AG04449 (cell line): ENCODE data around the gene FAM210A.
"Not testable (repeated sequence)": the region's sequence is repeated elsewhere in the genome, so short reads cannot be mapped to it uniquely, and the experiment has no call there.

Experiments used
- CTCF ChIA-PET: fragments of 350-600 bp; formaldehyde crosslinking; extraction: SDS; loops from one replicate; lab custom pipeline; 2021; ENCODE audit warnings: antibody characterized with exemption; lab: Yijun Ruan, JAX
- POLR2A ChIA-PET: fragments of 400-600, 350-600 bp; formaldehyde crosslinking; extraction: SDS; loops from one replicate; lab custom pipeline; 2020; ENCODE audit warnings: antibody characterized with exemption, inconsistent platforms; lab: Yijun Ruan, JAX
- DNase-seq: peaks from one replicate; pipeline ENCODE4 v3.0.0-alpha.2; 2010; ENCODE audit warnings: low read depth, low spot score
- H3K4me3 ChIP-seq: 2 replicates; pipeline ENCODE4 v1.5.1; 2011; ENCODE audit warnings: low read depth, mild to moderate bottlenecking, control low read depth, low read length
- CTCF ChIP-seq: IDR thresholded peaks from one replicate; pipeline ENCODE4 v1.5.1; 2011; ENCODE audit warnings: mild to moderate bottlenecking, moderate library complexity, low read length, control low read depth, inconsistent platforms; ENCODE audit not compliant: insufficient read depth; ENCODE audit errors: missing control alignments

FAM210A gene

GRCh38 chr18:13756261-13756660 is 29.9 kb upstream of the FAM210A start:
- POLR2A ChIA-PET = no interaction called here
- H3K4me3 ChIP-seq = no peak overlapping the region
- no peak for DNase-seq
- no peak for TF ChIP-seq CTCF
- CTCF ChIA-PET = interaction anchor here (1.2 kb wide), 1 partner anchor 19 kb away, joined by 3 read pairs; no protein-coding TSS in a partner anchor

GRCh38 chr18:13751599-13751998 is 25.2 kb upstream of the FAM210A start:
- CTCF ChIA-PET, DNase-seq, H3K4me3 ChIP-seq, POLR2A ChIA-PET: not testable (repeated sequence)

GRCh38 chr18:13746633-13747032 is 20.3 kb upstream of the FAM210A start:
- TF ChIP-seq CTCF = no peak
- DNase-seq = no peak
- ChIA-PET POLR2A (no interaction called here), CTCF (interaction anchor here (1.3 kb wide), 1 partner anchor 20 kb away, joined by 3 read pairs; the partner anchor contains the start of genes FAM210A and RNMT)
- no peak overlapping the region for H3K4me3 ChIP-seq

- TF ChIP-seq CTCF = no peak
- H3K4me3 ChIP-seq = no peak overlapping the region
- ChIA-PET CTCF (interaction anchor here (1.3 kb wide), 1 partner anchor 19 kb away, joined by 3 read pairs; the partner anchor contains the start of genes FAM210A and RNMT), POLR2A (no interaction called here)
- no peak for DNase-seq
These were observed 19.3 kb upstream of the FAM210A start for GRCh38 chr18:13745696-13746095.

GRCh38 chr18:13735681-13736080 is 9.3 kb upstream of the FAM210A start:
- no peak overlapping the region for H3K4me3 ChIP-seq
- ChIA-PET POLR2A (interaction anchor here (1.3 kb wide), 1 partner anchor 9 kb away, joined by 5 read pairs; the partner anchor contains the start of genes FAM210A and RNMT), CTCF (no interaction called here)
- no peak for DNase-seq
- no peak for TF ChIP-seq CTCF

GRCh38 chr18:13730481-13730880 is 4.1 kb upstream of the FAM210A start:
- POLR2A ChIA-PET = no interaction called here
- CTCF ChIA-PET = no interaction called here
- DNase-seq = no peak
- no peak overlapping the region for H3K4me3 ChIP-seq
- no peak for TF ChIP-seq CTCF

- peak overlapping the region; percentile 99 for H3K4me3 ChIP-seq
- ChIA-PET CTCF (interaction anchor here (1.0 to 1.6 kb wide), 2 partner anchors 10 to 20 kb away, joined by 3 read pairs; no protein-coding TSS in a partner anchor), POLR2A (interaction anchor here (0.5 to 1.9 kb wide), 3 partner anchors 9 to 843 kb away, joined by 3 to 5 read pairs (median 3); no protein-coding TSS in a partner anchor)
- TF ChIP-seq CTCF = no peak
- DNase-seq = no peak
These were observed 594 bp upstream of the FAM210A start for GRCh38 chr18:13726972-13727331.
